Middle frontal gyrus (tissue), 1 donor: ENCODE measurements around the gene NEDD9.

Experiments used
- DNase-seq: peaks from one replicate; pipeline ENCODE4 v3.0.0-alpha.2; 2015; ENCODE audit warnings: low spot score; ENCODE audit errors: extremely low spot score

The NEDD9 gene

DNA sequence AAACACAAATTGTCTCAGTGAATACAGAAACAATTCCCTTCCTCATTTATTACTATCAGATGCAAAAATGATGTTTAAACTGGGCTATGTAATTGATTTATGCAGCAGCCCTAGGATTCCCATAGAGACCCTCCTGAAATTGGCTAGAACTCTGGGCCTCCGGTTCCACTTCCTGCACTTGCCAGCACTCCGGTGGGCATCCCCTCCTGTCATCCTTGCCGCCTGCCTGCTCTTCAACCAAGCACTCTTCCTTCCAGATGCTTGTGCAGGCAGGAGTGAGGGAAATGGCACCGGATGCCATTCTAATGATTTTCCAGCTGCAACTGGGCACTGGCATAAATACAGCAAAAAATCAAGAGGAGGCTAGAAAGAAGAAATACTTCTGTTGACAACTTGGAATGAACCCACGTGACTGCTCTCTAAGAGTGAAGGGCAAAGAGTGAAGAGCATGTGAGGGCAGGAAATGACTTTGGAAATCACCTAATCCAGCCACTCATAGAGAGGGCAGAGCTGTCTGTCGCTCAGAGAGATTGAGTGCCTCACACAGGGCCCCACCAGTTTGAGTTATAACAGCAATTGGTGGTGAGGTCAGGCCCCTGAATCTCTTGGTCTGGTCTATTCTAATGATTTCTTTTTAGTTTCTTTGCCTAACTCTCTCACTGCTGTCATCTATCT lies 3.7 kb upstream of the NEDD9 start:
- DNase-seq: no peak

DNA sequence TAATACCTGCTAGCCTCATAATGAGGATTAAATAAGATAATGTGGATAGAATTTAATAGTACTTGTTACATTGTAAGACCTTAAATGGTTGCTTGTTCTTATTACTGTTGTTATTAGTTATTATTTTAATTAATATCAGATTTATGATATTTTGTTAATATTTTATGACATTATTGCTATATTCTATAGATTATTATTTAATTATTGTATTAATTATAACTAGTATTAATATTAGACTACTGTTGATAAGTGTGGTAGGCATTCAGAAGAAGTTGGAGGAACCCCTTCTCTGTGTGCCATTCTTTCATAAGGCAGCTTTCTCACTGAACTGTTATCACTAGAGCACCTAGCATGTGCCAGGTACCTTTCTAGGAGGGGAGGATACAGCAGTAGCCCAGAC lies 2.6 kb upstream of the NEDD9 start:
- DNase-seq: no peak

DNA sequence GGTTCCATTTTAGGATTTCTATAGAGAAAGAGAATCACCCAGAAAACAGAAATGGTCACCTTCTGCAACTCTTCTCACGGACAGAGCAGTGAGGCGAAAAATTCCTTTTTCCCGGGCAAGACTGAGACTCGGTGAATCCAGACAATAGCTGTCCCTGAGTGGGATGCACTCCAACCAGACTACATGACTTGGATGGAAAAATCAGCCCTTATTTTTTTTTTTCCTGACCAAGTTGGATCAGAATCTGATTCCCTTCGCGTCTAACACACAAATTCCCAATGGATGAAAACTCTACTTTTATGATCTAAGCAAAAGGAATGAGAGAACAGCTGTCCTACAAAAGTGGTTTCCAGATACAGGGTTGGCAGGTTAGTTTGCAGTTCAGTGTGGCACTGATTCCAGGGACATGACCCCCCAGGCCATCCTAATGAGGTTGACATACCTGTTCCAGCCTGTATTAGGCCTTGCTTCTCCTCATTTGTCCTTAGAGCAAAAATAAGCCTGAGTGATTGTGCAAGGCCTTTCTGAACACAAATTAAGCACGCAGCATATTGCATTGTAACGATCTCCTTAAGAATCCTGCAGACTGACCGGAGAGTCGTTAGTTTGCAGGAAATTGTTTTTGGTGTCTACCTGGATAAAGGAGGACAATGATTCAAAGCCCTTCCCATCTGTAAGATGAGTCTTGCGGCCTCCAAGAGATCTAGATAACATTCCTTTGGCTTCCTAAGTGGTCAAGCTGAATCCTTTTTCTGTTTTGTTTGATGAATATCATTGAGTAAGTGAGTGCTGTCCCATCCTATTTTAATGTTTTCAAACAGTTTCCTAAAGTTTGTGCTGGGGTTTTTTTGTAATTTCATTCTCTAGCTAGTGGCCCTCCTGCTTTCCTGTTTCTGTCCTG lies 1.5 kb upstream of the NEDD9 start:
- no peak for DNase-seq

DNA sequence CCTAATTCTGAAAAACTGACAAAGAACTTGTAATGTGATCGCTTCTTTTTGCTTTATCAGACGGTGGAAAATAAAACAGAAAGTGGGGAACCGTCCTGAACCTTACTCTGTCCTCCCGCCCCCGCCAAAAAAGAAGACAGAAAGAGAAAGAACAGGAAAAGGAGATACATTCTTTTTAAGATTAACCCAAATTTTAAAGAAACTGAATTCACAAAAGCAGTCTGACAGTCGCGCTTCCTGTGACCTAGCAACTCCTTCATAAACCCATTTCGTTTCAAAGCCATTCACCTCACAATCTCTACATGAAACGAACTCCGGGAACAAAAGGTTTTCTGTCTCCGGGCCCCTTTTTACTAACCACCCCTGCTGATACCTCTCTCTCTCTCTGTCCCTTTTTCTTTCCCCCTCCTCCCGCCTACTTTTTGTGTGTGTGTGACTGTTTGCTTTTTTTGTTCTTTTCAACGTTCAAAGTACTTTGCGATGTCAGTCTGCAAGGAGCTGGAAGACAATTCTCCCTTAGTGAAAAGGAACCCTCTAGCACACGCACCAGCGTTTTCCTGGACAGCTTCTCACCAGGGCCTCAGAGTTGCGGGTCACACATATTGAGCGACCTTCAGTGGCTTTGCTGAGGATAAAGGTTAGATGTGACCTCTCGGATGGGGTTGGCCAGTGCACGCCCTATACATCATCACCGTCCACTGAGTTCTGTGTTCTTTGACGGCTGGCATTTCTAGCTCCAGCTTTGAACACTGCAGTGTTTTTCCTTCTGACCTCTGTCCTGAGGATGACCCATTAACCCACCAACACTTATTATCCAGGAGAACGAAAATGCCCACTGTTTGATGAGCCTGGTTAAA lies 530 bp upstream of the NEDD9 start:
- no peak for DNase-seq

GRCh38 chr6:11231564-11232192 lies 790 bp downstream of the NEDD9 start:
- no peak for DNase-seq

- no peak for DNase-seq
These were observed 1.4 kb downstream of the NEDD9 start for GRCh38 chr6:11231108-11231463.

DNA sequence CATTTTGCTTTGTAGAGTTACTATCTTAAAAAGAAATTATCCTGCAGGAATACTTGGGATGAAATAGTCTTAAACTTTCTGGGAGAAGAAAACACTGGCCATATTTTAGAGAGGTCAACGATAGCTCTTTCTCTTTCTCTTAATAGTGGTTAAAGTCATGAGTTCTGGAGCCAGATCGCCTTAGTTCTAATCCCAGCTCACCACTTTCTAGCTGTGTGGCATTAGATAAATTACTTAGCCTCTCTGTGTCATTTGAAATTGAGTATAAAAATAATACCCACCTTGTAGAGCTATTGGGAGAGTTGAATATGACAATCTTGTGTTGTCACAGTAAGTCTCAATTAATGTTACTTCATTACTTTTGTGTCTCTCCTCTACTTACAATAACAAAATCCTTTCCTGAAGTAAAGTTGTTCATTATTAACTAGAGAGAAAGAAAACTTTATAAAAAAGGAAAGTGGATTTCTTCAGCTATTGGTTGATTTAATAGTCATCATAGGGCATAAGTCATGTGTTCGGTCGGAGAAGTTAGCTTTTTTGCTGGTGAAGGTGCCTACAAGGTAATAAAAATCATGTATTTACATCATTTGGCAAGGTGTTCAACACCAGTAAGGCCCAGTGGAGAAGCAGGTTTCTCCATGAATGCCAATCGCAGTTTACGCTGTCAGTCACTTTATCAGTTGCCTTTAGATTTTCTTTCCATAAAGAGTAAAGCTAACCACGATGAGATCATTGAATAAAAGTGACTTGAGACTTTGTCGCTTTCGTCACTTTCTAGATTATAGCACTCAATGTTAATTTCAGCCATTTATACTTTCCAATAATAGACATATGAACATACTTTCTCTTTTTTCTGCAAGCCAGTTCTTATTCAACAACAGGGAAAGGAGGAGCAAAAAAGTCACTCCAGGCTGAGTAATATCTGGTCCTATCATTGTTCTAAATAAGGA lies 2.0 kb downstream of the NEDD9 start:
- DNase-seq: no peak

- DNase-seq: no peak
These were observed 2.8 kb downstream of the NEDD9 start for GRCh38 chr6:11229655-11230046.

DNA sequence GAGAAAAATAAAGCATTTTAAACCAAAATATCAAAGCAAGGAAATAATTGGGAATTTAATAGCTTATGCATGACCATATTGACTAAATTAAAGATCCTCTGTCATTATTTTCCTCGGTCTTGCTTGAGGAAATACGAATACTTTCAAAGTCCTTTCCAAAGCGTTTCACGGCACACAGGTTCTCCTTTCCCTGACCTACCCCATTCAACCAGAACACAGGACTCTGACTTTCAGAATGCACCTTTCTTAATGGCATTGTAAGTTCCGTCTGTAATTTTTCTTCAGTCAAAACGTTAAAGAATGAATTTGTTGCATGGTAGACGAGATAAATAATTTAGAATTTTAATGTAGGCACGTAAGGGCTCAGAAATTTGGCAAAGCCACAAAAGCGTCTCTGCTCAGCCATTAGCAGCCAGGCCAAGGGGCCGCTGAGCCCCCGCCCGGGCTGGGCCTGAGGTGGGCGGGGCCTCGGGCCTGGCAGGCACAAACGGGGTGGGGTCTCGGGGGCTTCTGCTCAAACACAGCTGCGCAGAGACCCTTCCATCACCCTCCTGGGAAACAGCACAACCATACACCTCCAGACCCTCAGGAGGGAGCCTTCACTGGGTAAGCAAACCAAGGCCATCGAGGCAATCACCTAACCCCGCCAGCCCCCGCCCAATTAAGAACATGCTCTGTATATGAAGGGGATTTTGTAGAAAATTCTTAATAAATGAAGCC lies 3.4 kb downstream of the NEDD9 start:
- DNase-seq: no peak

DNA sequence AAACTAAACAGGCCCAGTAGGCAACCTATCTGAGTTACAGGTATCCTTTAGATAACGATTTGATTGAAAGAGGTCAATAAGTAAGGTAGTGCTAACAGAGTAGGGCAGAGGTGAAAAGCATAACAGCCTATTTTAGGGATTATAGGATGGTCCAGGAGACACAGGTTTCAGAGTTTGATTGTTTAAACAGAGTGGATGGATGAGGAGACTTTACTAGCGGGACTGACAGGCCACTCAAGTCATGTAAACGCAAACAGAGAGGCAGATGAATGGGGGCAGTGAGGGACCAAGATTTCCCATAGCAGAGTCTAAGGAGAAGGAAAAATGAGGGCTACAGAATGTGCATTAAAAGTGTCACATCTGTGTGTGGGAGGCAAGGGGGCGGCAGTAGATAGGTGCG lies 4.8 kb downstream of the NEDD9 start:
- no peak for DNase-seq

- no peak for DNase-seq
These were observed 6.5 kb downstream of the NEDD9 start for GRCh38 chr6:11226005-11226404.

- DNase-seq: no peak
These were observed 7.5 kb downstream of the NEDD9 start for GRCh38 chr6:11224966-11225463.

DNA sequence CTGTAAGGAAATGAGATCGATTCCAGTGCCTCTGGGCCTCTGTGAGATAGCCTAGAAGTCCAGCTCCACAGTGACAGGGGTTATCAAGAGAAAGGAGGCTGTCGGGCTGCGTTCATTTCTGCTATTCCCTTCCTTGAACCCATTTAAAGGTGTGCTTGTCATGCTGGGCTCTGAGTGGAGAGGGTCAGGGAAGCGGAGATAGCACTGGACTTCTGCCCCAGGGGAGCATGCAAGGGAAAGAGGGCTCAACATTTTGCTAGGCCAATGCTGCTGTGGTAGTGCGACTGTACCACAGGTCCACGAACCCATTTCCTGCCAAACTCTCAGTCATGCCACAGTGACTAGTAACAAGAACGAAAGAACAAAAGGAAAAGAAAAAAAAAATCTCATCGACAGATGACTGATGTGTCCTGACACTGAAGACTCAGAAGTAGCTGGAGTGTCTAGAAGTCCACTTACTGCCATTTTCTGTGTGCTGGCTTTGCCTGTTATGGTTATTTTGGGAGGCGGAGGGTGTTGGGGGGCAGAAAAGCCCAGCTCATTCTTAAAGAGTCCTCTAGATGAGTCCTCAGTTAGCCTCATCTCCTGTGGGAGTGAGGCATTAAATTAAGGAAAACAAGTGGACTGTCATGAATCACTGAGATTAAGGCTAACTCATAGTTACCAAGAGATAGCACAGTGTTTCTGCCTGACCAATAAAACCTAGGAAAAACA lies 8.1 kb downstream of the NEDD9 start:
- DNase-seq: no peak

DNA sequence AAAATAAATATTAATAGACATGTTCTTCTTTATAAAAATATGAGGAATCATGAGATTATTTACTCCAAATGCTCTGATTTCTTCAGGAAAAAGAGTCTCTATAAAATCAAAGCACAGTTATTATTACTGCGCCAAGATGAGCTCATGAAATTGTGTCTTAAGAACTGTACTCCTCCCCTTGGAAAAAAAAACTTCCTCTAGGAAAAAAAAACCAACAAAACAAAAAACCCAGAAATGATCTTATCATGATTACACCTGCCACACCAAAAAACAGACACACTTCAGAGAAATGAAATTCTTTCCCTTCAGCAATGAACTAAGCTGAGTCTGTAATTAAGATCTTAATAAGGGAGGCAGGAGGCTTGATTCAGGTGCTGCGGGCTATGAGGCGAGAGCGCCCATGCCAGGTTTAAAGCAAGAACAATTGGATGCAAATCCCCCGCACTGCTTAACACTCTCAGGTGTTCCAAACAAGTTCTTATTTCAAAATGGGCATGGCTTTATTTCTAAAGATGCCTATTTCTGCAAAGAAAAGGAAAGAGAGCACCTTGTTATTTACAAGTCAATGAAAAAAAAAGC lies 9.1 kb downstream of the NEDD9 start:
- DNase-seq: no peak

DNA sequence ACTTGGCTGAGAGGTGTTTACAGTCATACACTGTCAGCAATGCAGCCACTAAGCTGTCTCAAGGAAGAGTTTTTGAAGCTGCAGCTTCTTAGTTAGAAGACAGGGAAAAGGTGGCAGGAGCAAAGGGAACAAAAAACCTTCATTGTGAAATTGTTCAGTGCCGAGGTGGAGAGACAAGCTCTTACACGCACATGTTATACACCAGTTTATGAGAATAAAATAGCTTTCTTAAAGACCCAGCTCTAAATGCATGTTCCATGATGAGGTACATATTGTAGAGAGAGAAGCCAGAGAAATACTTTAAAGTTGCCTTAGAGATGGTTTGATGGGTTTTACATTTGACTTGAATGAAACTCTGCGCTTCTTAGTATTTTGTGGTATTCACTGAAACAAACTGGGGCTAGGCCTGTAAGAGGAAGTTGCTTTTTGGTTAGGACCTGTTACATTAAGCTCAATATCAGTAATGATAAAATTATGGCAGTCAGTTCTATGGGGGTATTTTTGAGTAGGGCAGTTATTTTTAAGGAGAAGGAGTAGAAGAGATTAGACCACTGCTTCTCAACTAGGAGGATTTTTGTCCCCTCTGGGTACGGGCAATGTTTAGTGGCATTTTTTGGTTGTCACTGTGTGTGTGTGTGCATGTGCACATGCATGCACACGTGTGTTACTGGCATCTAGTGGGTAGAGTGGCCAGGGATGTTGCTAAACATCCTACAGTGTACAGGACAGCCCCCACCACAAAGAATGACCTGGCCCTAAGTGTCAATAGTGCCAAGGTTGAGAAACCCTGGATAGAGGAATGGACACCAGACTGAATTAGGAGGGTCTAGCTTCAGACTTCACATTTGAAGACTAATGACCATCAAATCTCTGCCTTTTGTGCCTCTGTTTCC lies 9.8 kb downstream of the NEDD9 start:
- no peak for DNase-seq

GRCh38 chr6:11221623-11222384 lies 10.7 kb downstream of the NEDD9 start:
- DNase-seq: no peak

- no peak for DNase-seq
These were observed 13.1 kb downstream of the NEDD9 start for GRCh38 chr6:11219400-11219834.
